ENCODE measurements around the gene RP9.
"Not testable (repeated sequence)": the region's sequence is repeated elsewhere in the genome, so short reads cannot be mapped to it uniquely, and the experiment has no call there.

The RP9 gene

GRCh38 chr7:33108554-33109004 lies 625 bp downstream of the RP9 start:
- intact Hi-C loops (cut with DNase I) = loop anchor here (5.0 kb wide), 1 partner anchor 41 kb away; no protein-coding TSS in a partner anchor
- no peak for DNase-seq

GRCh38 chr7:33107136-33108066 lies 1.8 kb downstream of the RP9 start:
- DNase-seq = peak in 28 of 42 donors; percentile 18 to 74 (median 44)
- intact Hi-C loops (cut with DNase I) = loop anchor here (5.0 kb wide), 1 partner anchor 40 kb away; no protein-coding TSS in a partner anchor

- no peak for DNase-seq
- intact Hi-C loops (cut with DNase I) = no loop called here
Observed at GRCh38 chr7:33101906-33102305, 7.3 kb downstream of the RP9 start.

GRCh38 chr7:33100770-33101169 lies 8.4 kb downstream of the RP9 start:
- intact Hi-C loops (cut with DNase I) = no loop called here
- DNase-seq = no peak

- intact Hi-C loops (cut with DNase I) = no loop called here
- no peak for DNase-seq
Observed at GRCh38 chr7:33099154-33099940, 9.9 kb downstream of the RP9 start.

GRCh38 chr7:33094745-33095275 lies 14.4 kb downstream of the RP9 start:
- intact Hi-C loops (cut with DNase I); DNase-seq: not testable (repeated sequence)

GRCh38 chr7:33093266-33093665 lies 15.9 kb downstream of the RP9 start:
- intact Hi-C loops (cut with DNase I) = no loop called here
- no peak for DNase-seq

GRCh38 chr7:33091641-33092191 lies 17.5 kb downstream of the RP9 start:
- DNase-seq = no peak
- intact Hi-C loops (cut with DNase I) = no loop called here

GRCh38 chr7:33091111-33091531 lies 18.1 kb downstream of the RP9 start:
- intact Hi-C loops (cut with DNase I) = no loop called here
- DNase-seq = no peak

GRCh38 chr7:33089142-33089541 lies 20.1 kb downstream of the RP9 start:
- intact Hi-C loops (cut with DNase I) = no loop called here
- DNase-seq = no peak

GRCh38 chr7:33087858-33088257 lies 21.3 kb downstream of the RP9 start:
- DNase-seq = no peak
- intact Hi-C loops (cut with DNase I) = no loop called here

GRCh38 chr7:33087356-33087755 lies 21.8 kb downstream of the RP9 start:
- intact Hi-C loops (cut with DNase I) = no loop called here
- no peak for DNase-seq

- intact Hi-C loops (cut with DNase I) = no loop called here
- DNase-seq = no peak
Observed at GRCh38 chr7:33079763-33080690, 29.2 kb downstream of the RP9 start.

GRCh38 chr7:33079096-33079495 lies 30.1 kb downstream of the RP9 start:
- no peak for DNase-seq
- intact Hi-C loops (cut with DNase I) = no loop called here

GRCh38 chr7:33076737-33077136 lies 32.5 kb downstream of the RP9 start:
- DNase-seq = no peak
- intact Hi-C loops (cut with DNase I) = no loop called here

- DNase-seq = no peak
- intact Hi-C loops (cut with DNase I) = no loop called here
Observed at GRCh38 chr7:33075818-33076518, 33.2 kb downstream of the RP9 start.

- intact Hi-C loops (cut with DNase I) = no loop called here
- no peak for DNase-seq
Observed at GRCh38 chr7:33073243-33073642, 36.0 kb downstream of the RP9 start.

- intact Hi-C loops (cut with DNase I) = no loop called here
- no peak for DNase-seq
Observed at GRCh38 chr7:33072471-33072870, 36.7 kb downstream of the RP9 start.
